Nephron progenitor cell (in vitro differentiated cells): ENCODE measurements around the gene ESF1.
A peak's percentile ranks its signal among the peaks of the same experiment; 100 is the strongest.

ENCODE experiments used
- DNase-seq: peaks from one replicate; pipeline ENCODE4 v3.0.0; 2021
- H3K27ac Mint-ChIP-seq: 2 replicates; pipeline ENCODE4 v1.8.0; 2021; ENCODE audit warnings: mild to moderate bottlenecking, moderate library complexity, mixed read lengths
- H3K27me3 Mint-ChIP-seq: 2 replicates; pipeline ENCODE4 v1.8.0; 2021; ENCODE audit warnings: mild to moderate bottlenecking, low read depth, mixed read lengths; ENCODE audit not compliant: poor library complexity
- H3K36me3 Mint-ChIP-seq: 2 replicates; pipeline ENCODE4 v1.8.0; 2021; ENCODE audit warnings: low read depth, mixed read lengths
- H3K4me1 Mint-ChIP-seq: 2 replicates; pipeline ENCODE4 v1.8.0; 2021; ENCODE audit warnings: mixed read lengths
- H3K4me3 Mint-ChIP-seq: 2 replicates; pipeline ENCODE4 v1.8.0; 2021; ENCODE audit warnings: mild to moderate bottlenecking, moderate library complexity, mixed read lengths
- H3K9me3 Mint-ChIP-seq: 2 replicates; pipeline ENCODE4 v1.8.0; 2021; ENCODE audit warnings: mild to moderate bottlenecking, moderate library complexity, mixed read lengths
- CTCF ChIP-seq: fragments of 200-600 bp; sonication (generic); IDR thresholded peaks from 2 replicates; pipeline ENCODE4 v1.5.0; 2021; ENCODE audit warnings: antibody characterized with exemption

ESF1 gene

GRCh38 chr20:13794667-13795066, 9.9 kb upstream of the ESF1 start:
- no peak for TF ChIP-seq CTCF
- Mint-ChIP-seq H3K36me3 (peaks cover 74% of the 10 kb centered on the region), H3K4me1 (no peaks in the 10 kb centered on the region), H3K27me3 (no peaks in the 10 kb centered on the region), H3K27ac (no peak overlapping the region), H3K4me3 (no peak overlapping the region), H3K9me3 (no peaks in the 10 kb centered on the region)
- no peak for DNase-seq

GRCh38 chr20:13793001-13793400, 8.3 kb upstream of the ESF1 start:
- Mint-ChIP-seq H3K36me3 (peaks cover 65% of the 10 kb centered on the region), H3K27ac (no peak overlapping the region), H3K4me3 (no peak overlapping the region), H3K4me1 (no peaks in the 10 kb centered on the region), H3K27me3 (no peaks in the 10 kb centered on the region), H3K9me3 (no peaks in the 10 kb centered on the region)
- no peak for TF ChIP-seq CTCF
- no peak for DNase-seq

GRCh38 chr20:13791540-13792459, 7.1 kb upstream of the ESF1 start:
- peak overlapping the region; percentile 44 for H3K27ac Mint-ChIP-seq

GRCh38 chr20:13790708-13791107, 6.0 kb upstream of the ESF1 start:
- Mint-ChIP-seq H3K27me3 (no peaks in the 10 kb centered on the region), H3K9me3 (no peaks in the 10 kb centered on the region), H3K36me3 (peaks cover 49% of the 10 kb centered on the region), H3K4me3 (no peak overlapping the region), H3K27ac (no peak overlapping the region), H3K4me1 (peaks cover 17% of the 10 kb centered on the region)
- no peak for DNase-seq
- TF ChIP-seq CTCF, result no peak

More at GRCh38 chr20:13791540-13792459, 7.1 kb upstream of the ESF1 start:
- no peak for TF ChIP-seq CTCF
- Mint-ChIP-seq H3K4me3 (no peak overlapping the region), H3K9me3 (no peaks in the 10 kb centered on the region), H3K27me3 (no peaks in the 10 kb centered on the region), H3K4me1 (peaks cover 6% of the 10 kb centered on the region), H3K36me3 (peaks cover 58% of the 10 kb centered on the region)
- DNase-seq, result no peak

- Mint-ChIP-seq H3K27me3 (no peaks in the 10 kb centered on the region), H3K9me3 (no peaks in the 10 kb centered on the region), H3K27ac (no peak overlapping the region), H3K4me1 (peaks cover 40% of the 10 kb centered on the region), H3K4me3 (no peak overlapping the region), H3K36me3 (peaks cover 26% of the 10 kb centered on the region)
- peak; percentile 37 for DNase-seq
- TF ChIP-seq CTCF, result peak; percentile 52
These were observed 3.6 kb upstream of the ESF1 start for GRCh38 chr20:13788167-13788834.
